GM18526 (cell line): ENCODE data around the gene SRRM2.
A peak's percentile ranks its signal among the peaks of the same experiment; 100 is the strongest.

Experiments used
- POLR2A ChIP-seq: IDR thresholded peaks from 3 replicates; pipeline ENCODE4 v1.6.1; 2011; ENCODE audit not compliant: insufficient read length; ENCODE audit errors: extremely low read depth

Gene SRRM2

DNA sequence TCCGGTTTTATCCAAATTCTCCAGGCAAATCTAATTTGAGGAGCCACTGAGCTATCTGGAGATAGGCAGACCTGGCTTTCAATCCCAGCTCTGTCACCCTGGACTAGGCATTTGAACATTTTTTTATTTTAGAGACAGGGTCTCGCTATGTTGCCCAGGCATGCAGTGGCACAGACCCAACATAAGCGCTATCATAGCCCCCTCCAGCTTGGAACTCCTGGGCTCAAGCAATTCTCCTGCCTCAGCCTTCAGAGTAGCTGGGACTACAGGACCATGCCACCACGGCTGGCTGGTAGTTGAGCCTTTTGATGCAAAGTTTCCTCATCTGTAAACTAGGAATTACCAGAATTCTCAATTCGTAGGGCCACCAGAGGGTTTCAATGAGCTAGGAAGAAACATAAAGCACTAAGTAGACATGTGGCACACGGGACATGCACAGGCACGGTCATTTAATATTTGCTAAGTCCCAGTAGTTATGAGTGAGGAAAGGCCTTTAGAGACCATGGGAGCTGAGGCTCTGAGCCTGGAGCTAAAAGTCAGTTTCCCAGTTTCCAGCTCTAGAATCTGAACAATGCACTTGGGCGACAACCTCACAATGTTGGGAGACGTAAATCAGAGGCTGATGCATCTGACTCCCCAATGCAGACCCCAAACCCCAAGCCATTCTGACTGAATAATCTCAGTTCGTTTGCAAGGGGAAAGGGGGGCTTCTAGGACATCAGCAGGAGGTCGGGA, 23.5 kb downstream of the SRRM2 start:
- no peak for TF ChIP-seq POLR2A

DNA sequence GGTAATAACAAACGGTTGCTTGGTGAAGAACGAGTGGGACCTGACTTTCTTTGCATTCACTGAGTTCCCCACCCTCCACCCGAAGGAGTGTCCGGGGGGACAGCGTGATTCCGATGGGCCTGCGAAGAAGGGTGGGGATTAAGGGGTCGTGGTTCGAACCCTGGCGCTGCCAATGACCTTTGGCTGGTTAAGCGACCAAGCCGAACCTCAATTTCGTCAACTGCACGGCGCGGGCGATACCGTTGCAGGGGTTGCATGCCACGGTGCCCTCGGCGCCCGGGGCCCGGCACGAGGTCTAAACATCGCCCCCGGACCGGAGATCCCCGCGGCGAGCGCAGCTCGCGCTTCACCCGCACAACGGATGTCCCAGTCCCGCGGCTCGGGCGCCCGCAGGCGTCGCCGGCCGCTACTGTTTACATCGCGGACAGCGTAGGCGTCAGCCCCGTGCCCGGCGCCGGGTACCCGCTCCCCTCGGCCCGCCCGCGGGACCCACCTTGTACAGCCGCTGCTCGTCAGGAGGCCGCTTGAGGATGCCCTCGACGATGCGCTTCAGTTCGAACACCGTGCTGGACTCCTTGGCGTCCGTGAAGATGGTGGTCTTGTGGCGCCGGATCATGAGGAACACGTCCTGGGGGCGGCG, 24.2 kb downstream of the SRRM2 start:
- TF ChIP-seq POLR2A = no peak

DNA sequence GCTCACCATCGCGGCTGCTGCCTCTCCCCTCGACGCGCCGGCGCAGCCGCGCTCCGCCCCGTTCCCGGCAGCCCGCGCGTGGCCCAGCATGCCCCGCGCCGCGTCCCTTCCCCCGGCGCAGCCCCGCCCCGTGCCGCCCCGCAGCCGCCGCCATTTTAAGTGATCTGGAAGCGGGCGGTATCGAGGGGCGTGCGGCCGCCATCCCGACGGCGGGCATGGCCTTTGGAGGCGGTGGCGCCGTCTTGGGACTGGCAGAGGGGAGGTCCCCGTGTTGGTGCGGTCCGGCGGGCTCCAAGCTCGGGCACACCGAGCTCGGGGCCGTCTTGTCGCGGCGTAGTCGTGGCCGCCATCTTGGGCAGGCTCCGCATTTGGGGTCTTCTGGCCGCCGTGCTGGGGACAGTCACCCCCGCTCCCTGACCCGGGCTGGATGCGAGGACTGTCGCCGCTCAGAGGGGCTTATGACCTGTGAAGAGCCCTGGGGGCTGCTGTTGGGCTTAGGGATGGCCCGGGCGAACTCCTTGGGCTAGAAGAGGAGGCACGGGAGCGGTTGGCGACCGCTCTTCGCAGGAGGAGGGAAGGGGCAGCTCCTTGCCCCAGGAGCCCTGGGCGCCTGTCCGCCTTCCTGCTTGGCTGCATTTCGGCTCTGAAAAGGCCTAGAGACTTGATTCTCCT, 24.9 kb downstream of the SRRM2 start, which contains the start of gene ELOB:
Gene ELOB (minus strand): TSS at position 50 of the 672 bp plus-strand sequence. CDS start 41 bp downstream, at position 9.
- TF ChIP-seq POLR2A = peak; percentile 75

DNA sequence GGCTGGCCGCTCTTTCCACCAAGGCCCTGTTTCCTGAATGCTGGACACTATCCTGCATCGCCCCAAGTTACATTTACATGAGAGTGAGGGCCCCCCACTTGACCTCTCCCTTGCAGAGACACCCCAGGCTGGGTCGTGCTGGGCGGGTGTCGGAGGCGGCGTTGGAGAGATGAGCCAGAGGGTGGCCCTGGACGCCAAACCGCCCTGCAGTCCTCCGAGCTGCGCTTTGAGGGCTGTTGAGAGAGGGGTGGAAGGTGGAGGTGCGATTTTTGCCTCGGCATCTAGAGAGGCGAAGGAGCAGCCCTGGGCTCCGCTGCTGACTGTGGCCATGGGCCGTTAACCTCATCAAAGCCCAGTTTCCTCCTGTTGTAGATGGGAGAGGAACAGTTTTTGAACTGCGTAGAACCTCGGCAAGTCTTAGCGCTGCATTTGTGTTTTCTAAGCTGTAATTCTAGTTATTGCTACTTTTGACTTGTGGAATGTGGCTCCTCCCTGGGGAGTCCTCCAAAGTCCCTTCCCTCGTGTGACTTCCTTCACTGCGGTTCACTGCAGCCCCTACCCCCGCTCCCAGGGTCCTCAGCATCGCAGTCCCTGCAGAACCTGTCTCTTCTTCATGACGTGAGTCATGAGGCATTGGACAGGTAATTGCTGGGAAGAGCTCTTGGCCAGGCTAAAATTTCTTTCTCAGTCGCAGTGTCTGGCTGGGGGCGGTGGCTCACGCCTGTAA, 25.6 kb downstream of the SRRM2 start:
- no peak for TF ChIP-seq POLR2A

DNA sequence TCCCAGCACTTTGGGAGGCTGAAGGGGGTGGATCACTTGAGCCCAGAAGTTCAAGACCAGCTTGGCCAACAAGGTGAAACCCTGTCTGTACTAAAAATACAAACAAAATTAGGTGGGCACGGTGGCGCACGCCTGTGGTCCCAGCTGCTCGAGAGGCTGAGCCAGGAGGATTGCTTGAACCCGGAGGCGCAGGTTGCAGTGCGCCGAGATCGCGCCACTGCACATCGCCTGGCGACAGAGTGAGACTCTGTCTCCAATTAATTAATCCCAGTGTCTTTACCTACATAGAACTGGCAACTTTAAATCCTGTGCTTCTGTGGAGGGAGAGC, 26.2 kb downstream of the SRRM2 start:
- TF ChIP-seq POLR2A = no peak

DNA sequence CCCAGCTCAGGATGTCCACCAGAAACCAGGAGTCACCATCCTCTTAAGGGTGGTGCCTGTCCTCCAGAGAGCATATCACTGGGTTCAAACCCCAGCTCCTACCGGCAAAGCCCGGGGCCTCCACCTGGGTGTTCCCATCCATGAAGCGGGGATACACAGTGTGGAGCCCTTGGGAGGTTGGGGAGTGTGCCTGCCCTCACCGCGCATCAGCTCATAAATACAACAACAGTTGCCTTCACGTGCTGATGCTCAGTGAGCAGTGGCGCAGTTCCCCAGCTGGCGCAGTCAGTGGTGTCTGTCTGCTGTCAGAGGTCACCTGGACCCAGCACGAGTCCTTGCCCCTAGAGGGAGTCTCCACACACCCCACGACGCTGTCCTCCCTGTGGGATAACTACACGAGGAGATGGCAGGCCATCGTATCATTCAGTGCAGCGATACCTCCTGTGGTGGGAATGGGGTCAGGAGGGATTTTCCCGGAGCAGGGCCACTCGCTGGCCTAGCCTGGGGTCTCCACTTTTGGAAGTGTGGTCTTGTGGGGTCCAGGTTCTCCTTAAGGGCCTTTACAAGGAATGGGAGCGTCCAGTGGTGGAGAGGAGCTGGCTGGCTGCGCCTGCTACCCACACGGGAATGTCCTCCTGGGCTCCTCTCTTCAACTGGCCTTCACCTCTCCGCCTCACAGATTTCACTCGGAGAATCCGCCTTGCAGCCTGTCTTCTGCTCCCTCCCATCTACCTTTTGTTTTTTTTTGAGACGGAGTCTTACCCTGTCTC, 26.9 kb downstream of the SRRM2 start:
- TF ChIP-seq POLR2A = no peak

DNA sequence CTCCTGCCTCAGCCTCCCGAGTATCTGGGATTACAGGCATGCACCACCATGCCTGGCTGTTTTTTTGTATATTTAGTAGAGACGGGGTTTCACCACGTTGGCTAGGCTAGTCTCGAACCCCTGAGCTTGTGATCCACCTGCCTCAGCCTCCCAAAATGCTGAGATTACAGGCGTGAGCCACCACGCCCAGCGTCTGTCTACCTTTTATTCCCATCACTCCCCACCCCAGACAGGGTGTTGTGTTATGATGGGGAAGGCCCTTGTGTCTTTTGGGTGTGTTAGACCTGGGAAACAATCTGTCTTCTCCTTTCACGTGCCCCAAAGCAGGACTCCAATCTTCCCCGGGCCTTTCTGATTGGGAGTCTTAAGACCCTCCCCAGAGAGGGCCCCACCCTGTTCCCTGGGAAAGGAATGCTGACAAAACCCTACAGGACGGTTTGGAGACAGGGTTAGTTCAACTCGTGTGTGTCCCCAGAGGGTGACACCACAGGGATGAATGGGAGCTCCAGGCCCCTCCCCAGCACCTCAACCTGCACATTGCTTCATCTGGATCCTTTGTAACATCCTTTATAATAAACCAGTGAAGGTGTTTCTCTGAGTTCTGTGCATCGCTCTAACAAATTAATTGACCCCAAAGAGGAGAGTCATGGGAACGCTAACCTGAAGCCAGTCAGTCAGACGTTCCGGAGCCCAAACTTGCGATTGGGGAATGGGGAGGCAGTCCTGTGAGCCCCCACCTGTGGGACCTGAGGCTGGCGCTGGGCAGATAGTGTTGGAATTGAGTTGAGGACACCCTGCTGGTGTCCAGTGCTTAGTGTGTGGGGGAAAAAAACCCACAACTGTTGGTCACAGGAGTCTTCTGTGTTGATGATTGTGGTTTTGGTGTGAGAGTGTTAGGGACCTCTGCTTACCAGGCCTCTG, 27.8 kb downstream of the SRRM2 start:
- no peak for TF ChIP-seq POLR2A

DNA sequence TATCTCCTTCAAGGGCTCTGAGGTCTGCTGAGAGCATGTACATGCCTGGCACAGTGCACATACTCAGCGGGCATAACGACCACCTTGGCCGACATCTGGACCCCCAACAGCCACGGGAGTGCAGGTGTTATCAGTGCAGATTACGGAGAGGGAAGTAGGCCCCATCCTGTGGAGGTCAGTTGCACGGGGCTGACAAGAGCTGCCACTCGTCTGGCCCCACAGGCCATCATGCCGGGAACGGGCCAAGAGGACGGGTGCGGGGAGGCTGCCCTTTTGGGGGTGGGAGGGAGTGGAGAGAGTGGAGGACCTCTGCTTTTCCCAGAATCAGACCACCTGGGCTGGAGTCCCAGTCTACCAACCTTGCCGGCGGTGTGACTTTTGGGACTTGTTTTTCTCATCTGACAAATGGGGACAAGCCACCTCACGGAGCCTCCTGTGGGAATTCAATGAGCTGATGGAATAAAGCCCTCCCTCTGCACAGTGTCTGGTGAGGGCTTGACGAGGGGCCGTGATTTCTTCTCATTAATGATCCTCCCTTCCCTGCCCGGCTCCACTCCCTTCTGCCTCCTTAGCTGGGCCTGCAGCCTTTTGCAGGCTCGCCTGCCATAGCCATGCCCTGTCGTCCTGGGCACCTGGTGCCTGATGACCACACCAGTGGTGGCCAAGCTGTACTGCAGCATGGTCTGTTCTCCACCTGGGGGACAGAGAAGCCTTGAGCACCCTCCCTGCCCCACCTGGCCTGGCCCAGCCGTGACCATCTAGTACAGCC, 30.3 kb downstream of the SRRM2 start:
- TF ChIP-seq POLR2A = no peak

DNA sequence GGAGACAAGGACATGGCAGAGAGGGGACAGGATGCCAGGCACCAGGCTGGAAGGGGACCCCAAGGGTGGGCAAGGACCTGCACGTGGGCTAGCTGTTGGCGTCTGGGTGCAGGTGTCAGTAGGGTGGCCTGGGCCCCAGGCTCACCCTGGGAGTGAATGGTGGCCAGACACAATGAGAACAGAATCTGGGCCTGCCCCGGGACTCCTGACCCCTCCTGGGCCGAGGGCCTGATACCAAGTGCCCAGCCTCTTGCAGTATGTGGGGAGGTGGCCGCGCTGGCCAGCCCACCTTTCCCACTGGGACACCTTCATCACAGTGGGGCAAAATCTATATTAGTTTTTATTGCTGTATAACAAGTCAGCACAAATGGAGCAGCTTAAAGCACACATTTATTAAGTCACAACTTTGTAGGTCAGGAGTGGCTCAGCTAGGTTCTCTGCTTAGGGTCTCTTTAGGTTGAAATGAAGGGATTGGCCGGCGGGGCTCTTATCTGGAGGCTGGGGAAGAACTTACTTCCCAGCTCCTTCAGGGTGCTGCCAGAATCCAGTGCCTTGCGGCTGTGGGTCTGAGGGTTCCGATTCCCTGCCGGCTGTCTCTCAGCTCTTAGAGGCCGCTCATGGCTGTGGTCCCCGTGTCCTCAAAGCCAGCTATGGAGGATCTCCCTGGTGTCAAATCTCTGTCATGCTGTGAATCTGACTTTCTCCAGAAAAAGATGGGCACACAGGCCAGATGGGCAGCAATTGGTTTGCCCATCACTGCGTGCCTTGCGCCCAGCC, 31.3 kb downstream of the SRRM2 start:
- no peak for TF ChIP-seq POLR2A

DNA sequence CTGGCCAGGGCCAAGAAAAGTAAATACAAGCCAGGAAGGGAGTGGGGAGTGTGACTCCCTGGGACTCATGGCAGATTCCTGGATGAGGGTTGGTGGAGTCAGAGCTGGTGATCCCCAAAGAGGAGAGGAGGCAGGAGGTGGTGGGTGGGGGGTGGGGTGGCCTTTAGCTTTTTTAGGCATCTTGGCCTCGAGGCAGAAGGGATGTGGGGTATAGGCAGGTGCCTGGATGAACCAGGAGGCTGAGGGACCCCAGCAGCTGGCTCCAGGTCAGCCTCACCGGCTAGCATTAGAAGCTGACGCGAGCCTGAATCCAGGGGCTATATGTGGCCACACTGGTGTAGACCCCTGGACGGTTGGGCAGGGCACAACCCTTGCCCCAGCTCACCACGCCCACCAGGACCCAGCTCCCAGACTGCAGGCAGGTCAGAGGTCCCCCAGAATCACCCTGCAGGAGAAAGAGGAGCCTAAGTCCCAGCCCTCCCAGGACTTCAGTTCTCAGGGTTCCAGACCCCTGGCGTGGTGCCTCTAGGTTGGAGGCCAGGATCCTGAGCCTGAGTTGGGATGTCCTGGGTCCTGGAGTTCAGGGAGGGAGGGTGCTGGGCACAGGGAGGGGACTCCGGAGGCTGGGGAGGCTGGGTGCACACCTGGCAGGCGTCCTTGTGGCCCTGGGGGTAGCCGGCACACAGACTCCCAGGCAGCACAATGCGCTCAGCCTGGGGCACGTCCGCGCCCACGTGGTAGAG, 32.1 kb downstream of the SRRM2 start:
- TF ChIP-seq POLR2A = no peak

DNA sequence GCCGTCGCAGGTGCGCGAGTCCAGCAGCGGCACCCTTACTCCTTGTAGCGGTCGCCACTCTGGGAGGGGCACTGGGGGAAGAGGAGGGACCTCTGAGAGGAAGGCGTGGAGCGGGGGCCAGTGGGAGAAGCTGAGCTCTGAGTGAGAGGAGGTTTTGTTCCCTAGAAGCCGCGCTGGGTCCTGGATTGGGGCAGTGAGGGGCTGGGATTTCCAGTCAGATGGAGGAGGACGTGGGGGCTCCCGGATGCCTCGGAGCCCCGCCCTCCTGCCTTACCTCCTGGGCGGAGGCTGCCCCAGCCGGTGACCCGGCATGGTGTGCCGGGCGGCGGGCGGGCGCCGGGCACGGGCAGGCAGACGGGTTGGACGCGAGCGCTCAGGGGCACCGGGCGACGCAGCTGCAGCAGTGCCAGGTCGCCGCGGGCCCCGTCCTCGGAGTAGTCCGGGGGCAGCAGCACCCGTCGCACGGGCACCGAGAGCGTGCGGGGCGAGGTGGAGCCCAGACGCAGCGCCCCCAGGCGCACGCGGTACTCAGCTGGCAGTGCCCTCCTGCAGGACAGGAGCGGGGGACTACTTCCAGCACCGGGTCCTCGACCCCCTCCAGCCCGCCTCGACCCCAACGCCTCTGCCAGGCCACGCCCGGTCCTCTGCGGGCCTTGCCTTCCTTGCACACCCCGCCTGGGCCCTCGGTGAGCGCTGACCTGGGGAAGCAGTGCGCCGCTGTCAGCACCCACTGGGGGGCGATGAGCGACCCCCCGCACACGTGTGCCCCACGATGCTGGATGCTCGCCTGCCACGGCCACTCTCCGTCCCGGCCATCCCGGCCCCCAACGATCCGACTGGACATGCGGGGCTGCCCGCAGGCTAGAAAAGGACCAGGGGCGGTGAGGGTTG, 32.9 kb downstream of the SRRM2 start:
- no peak for TF ChIP-seq POLR2A
